Heart right ventricle (tissue), 16 donors: ENCODE measurements around the gene C19orf73. TPM values are rescaled to one million over a fixed set of nuclear protein-coding genes. Genes with fewer than 3 reads are reported as not detected.
"Not testable (repeated sequence)": the region's sequence is repeated elsewhere in the genome, so short reads cannot be mapped to it uniquely, and the experiment has no call there.

ENCODE experiments used
- ATAC-seq, 8 donors: fragments of 200-7000 bp; cut with Tn5 transposase; one replicate each; pipeline ENCODE4 v1.9.1; 2020; ENCODE audit warnings: mild to moderate bottlenecking in 8 of 8, moderate library complexity in 8 of 8, moderate number of reproducible peaks in 1 of 8
- DNase-seq, 2 donors: peaks; one replicate each; pipeline ENCODE4 v3.0.0-alpha.2; 2020
- H3K27ac ChIP-seq, 10 donors: fragments of 200-600 bp; sonication (generic) in 2 of 10; one replicate each; pipeline versions ENCODE4 v1.5.0 to v1.8.0; 2020 to 2022; ENCODE audit warnings: mild to moderate bottlenecking in 3 of 10
- H3K27me3 ChIP-seq, 7 donors: fragments of 200-600 bp; one replicate each; pipeline ENCODE4 v1.8.0; 2021 to 2022; ENCODE audit warnings: mild to moderate bottlenecking in 2 of 7
- H3K36me3 ChIP-seq, 9 donors: fragments of 200-600 bp; sonication (generic) in 1 of 9; one replicate each; pipeline versions ENCODE4 v1.5.0 to v1.8.0; 2020 to 2022; ENCODE audit warnings: mild to moderate bottlenecking in 2 of 9
- H3K4me1 ChIP-seq, 9 donors: fragments of 200-600 bp; sonication (generic) in 1 of 9; one replicate each; pipeline versions ENCODE4 v1.5.0 to v1.8.0; 2020 to 2022; ENCODE audit warnings: mild to moderate bottlenecking in 4 of 9
- H3K4me3 ChIP-seq, 10 donors: fragments of 200-600 bp; sonication (generic) in 2 of 10; one replicate each; pipeline versions ENCODE4 v1.5.0 to v1.8.0; 2020 to 2022; ENCODE audit warnings: mild to moderate bottlenecking in 7 of 10, moderate library complexity in 2 of 10
- H3K9me3 ChIP-seq, 11 donors: fragments of 200-600 bp in 10 of 11; sonication (generic) in 2 of 11; one replicate each; pipeline versions ENCODE4 v1.5.0 to v1.8.0; 2013 to 2022; ENCODE audit warnings: mild to moderate bottlenecking in 2 of 11, control low read depth in 1 of 11, moderate library complexity in 1 of 11
- WGBS, 2 donors: extraction: QIAGEN DNeasy Blood & Tissue Kit; methylation state at CpG; one replicate each; pipeline ENCODE4 v1.1.7; 2013; ENCODE audit warnings: inconsistent platforms in 1 of 2; 5-methylcytosine and 5-hydroxymethylcytosine counted together
- intact Hi-C, 10 donors: fragments of 100-400 bp; cut with DNase I; formaldehyde crosslinking; loops; one replicate each; pipeline versions ENCODE4 v1.11.1 to v1.14.2; 2022
- polyA plus RNA-seq, 2 donors: library from polyadenylated mRNA; stranded (reverse); fragments of 200-250 nt; gene quantifications; one replicate each; pipeline ENCODE4 v1.2.3, GENCODE V29; 2013
- total RNA-seq, 10 donors: library from RNA; stranded (reverse); fragmentation: NEBNext Ultra II Directional in 3 of 10; extraction: Animal tissue kit (Norgen Biotek cat#: 25700) in 3 of 10; gene quantifications; one replicate each; pipeline versions ENCODE4 v1.2.1 to v1.2.4, GENCODE V29; 2021 to 2023
- TF ChIP-seq, protein P1 (sequence below), 9 donors: fragments of 200-600 bp; sonication (generic) in 2 of 9; IDR thresholded peaks; one replicate each; pipeline versions ENCODE4 v1.5.0 to v1.8.0; 2021 to 2022; ENCODE audit warnings: antibody characterized with exemption in 9 of 9, mild to moderate bottlenecking in 5 of 9, moderate library complexity in 1 of 9
- donor health status: Arrhythmogenic right ventricular cardiomyopathy.
- donor health status: ischemic (EF 13 %, LVEDD 7.1; RV severe dilation, severe dysfunction).
- donor health status: healthy with polysubstance abuse.
- donor health status: DM: no; HTN: yes; CAD: no.
- donor health status: DM: no; HTN: no; CAD: no.
- donor health status: ischemic (EF 25% LVEDD 6.9; RV normal size, moderate dysfunction).
- donor health status: ischemic (EF 25% LVEDD 5.7; RV mildly dilated, moderate dysfunction).
- donor health status: healthy.
- donor health status: DM: yes; HTN: yes; CAD: no.
- donor health status: Ischemic cardiomyopathy.
- donor health status: ischemic (EF 35%, LVEDD 5.7; RV mildly dilated, moderate dysfunction).
- donor health status: nonischemic (EF 11% LVEDD 7.7; RV severe dilation, severe dysfunction).
- donor health status: DM: yes; HTN: yes; CAD: no.
- donor health status: PGD.
- donor health status: ischemic (EF 29% LVEDD 5.4; RV normal size, mild dysfunction).
- donor health status: nonischemic (EF 23%, LVEDD 6.1; RV moderate dilation, normal function).

C19orf73 gene
- total and polyA plus RNA-seq, 12 donors = 0.64 to 5.4 (median 1.2) TPM

DNA sequence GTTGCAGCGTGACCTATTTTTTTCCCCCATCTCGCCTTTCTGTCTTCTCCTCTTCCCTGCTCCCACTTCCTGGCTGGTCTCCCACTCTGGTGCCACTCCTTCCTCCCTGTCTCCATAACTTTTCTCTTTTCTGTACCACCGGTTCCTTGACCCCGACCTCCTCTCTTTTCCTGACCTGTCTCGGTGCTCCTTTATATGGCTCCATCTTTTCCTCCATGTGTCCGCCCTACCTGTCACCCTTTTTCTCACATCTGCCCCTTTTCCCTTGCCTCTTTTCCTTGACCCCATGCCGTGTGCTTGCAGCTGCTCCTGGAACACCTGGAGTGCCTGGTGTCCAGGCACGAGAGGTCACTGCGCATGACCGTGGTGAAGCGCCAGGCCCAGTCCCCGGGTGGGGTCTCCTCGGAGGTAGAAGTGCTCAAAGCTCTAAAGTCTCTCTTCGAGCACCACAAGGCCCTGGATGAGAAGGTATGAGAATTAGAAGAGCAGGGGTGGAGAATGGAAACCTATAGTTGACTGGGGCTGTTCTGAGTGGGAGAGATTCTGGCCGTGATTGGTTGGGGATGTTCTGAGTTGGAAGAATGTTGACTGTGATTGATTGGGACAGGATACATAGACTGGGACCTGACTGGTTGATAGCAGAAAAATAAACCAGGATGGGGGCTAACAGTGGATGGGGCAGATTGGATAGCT lies 9.7 kb upstream of the C19orf73 start:
- H3K9me3 ChIP-seq = no peaks in the 10 kb centered on the region
- intact Hi-C loops = no loop called here
- H3K27me3 ChIP-seq = peaks cover 0 to 3% (median 0%) of the 10 kb centered on the region in 7 donors
- TF ChIP-seq, protein P1, sequence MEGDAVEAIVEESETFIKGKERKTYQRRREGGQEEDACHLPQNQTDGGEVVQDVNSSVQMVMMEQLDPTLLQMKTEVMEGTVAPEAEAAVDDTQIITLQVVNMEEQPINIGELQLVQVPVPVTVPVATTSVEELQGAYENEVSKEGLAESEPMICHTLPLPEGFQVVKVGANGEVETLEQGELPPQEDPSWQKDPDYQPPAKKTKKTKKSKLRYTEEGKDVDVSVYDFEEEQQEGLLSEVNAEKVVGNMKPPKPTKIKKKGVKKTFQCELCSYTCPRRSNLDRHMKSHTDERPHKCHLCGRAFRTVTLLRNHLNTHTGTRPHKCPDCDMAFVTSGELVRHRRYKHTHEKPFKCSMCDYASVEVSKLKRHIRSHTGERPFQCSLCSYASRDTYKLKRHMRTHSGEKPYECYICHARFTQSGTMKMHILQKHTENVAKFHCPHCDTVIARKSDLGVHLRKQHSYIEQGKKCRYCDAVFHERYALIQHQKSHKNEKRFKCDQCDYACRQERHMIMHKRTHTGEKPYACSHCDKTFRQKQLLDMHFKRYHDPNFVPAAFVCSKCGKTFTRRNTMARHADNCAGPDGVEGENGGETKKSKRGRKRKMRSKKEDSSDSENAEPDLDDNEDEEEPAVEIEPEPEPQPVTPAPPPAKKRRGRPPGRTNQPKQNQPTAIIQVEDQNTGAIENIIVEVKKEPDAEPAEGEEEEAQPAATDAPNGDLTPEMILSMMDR (IDR thresholded peaks at IDR 0.05) = no peak
- H3K4me1 ChIP-seq = peaks cover 0 to 26% (median 14%) of the 10 kb centered on the region in 9 donors
- H3K4me3 ChIP-seq = peak overlapping the region in 6 of 10 donors; percentile 24 to 42 (median 34)
- 64 to 67% methylated on average over 15 of the region's 15 CpGs for WGBS, 2 donors
- DNase-seq (no peak), ATAC-seq (no peak)
- no peaks in the 10 kb centered on the region for H3K36me3 ChIP-seq
- no peak overlapping the region for H3K27ac ChIP-seq

- Histone ChIP-seq H3K27ac (peak overlapping the region in 6 of 10 donors; percentile 12 to 71 (median 50)), H3K4me3 (peak overlapping the region in 9 of 10 donors; percentile 14 to 42 (median 34)), H3K36me3 (no peaks in the 10 kb centered on the region), H3K4me1 (peaks cover 0 to 20% (median 10%) of the 10 kb centered on the region in 9 donors), H3K9me3 (no peaks in the 10 kb centered on the region), H3K27me3 (no peaks in the 10 kb centered on the region)
- TF ChIP-seq, protein P1 (IDR thresholded peaks at IDR 0.05) = peak in 3 of 9 donors; percentile 24 to 38 (median 34)
- ATAC-seq (peak; percentile 97 to 99 (median 98)), DNase-seq (peak; percentile 97)
- intact Hi-C loops = no loop called here
- WGBS, 2 donors = 4% methylated on average over 63 of the region's 63 CpGs
Measured at GRCh38 chr19:49127674-49128544, 9.0 kb upstream of the C19orf73 start.

DNA sequence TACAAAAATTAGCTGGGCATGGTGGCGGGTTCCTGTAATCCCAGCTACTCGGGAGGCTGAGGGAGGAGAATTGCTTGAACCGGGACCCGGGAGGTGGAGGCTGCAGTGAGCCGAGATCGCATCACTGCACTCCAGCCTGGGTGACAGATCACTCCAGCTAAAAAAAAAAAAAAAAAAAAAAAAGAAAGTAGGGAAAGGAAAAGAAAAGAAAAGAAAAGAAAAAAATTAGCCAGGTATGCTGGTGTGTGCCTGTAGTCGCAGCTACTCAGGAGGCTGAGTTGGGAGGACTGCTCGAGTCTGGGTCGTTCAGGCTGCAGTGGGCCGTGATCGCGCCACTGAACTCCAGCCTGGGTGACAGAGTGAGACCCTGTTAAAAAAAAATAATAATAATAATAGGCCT lies 8.3 kb upstream of the C19orf73 start:
- H3K36me3 ChIP-seq, DNase-seq, ATAC-seq, H3K9me3 ChIP-seq, H3K27me3 ChIP-seq, intact Hi-C loops: not testable (repeated sequence)
- WGBS, 2 donors = 98 to 99% methylated on average over 12 of the region's 12 CpGs
- Histone ChIP-seq H3K4me3 (peak overlapping the region in 2 of 10 donors; percentile 34 to 35), H3K27ac (peak overlapping the region in 3 of 10 donors; percentile 12 to 58 (median 43)), H3K4me1 (peaks cover 0 to 20% (median 10%) of the 10 kb centered on the region in 9 donors)

DNA sequence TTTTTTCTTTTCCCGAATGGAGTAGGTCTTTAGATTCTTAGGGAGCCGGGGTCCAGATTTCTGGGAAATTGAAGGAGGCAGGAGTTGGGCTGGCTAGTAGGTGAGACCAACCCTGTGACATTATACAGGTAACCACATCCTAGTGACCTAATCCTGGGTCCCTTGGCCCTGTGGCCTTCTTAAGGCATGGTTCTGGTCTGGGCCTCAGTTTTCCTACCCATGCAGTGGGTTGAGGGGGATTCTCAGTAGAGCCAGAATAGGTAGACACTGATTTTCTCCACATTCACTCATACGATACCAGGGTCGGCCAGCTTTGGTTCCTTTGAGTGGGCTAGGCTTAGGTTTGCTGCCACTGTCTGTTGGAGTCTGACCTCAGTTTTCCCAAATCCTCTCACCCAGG lies 7.6 kb upstream of the C19orf73 start:
- no peak for ATAC-seq
- Histone ChIP-seq H3K36me3 (no peaks in the 10 kb centered on the region), H3K27me3 (no peaks in the 10 kb centered on the region), H3K27ac (no peak overlapping the region), H3K4me3 (no peak overlapping the region), H3K4me1 (peaks cover 0 to 20% (median 10%) of the 10 kb centered on the region in 9 donors), H3K9me3 (no peaks in the 10 kb centered on the region)
- intact Hi-C loops = no loop called here
- TF ChIP-seq, protein P1 (IDR thresholded peaks at IDR 0.05) = no peak
- DNase-seq = no peak
- 83 to 85% methylated on average over 4 of the region's 4 CpGs for WGBS, 2 donors
